B cell (primary cell): ENCODE data around the gene TPRG1L. TPM values are rescaled to one million over a fixed set of nuclear protein-coding genes. Genes with fewer than 3 reads are reported as not detected.

Experiments used
- polyA plus RNA-seq: library from polyadenylated mRNA; depleted of rRNA; stranded (reverse); fragments of >200 nt; gene quantifications from 2 replicates; pipeline ENCODE4 v1.2.3, GENCODE V29; 2012
- total RNA-seq, 2 donors: library from RNA; stranded (reverse); fragments of 120-200 nt in 1 of 2; gene quantifications; 1 replicate in 1 of 2; 2 replicates in 1 of 2; pipeline versions ENCODE4 v1.2.3 to v1.2.4, GENCODE V29; 2013 to 2022

Gene TPRG1L
- total and polyA plus RNA-seq, 2 donors (not counting 1 experiment from before 2014, with no cell fraction given) = 19.5 to 48.6 TPM

Other genes starting within 250 kb of the TPRG1L start
- 0.22 TPM in 1 of 2 replicates, not detected in the other for gene ARHGEF16, start 170.3 kb upstream of the TPRG1L start, total RNA-seq
- 0.13 TPM in 1 of 2 replicates, not detected in the other for gene ARHGEF16, start 170.3 kb upstream of the TPRG1L start, polyA plus RNA-seq
- gene MEGF6, start 13.5 kb upstream of the TPRG1L start, total RNA-seq = 75.4 and 77.3 TPM in 2 replicates
- gene MEGF6, start 13.5 kb upstream of the TPRG1L start, polyA plus RNA-seq = 43.2 and 60.8 TPM in 2 replicates
- 37.1 and 37.5 TPM in 2 replicates for gene WRAP73, start 25.1 kb downstream of the TPRG1L start, total RNA-seq
- gene WRAP73, start 25.1 kb downstream of the TPRG1L start, polyA plus RNA-seq = 68.5 and 74.3 TPM in 2 replicates
- 1.2 and 2.0 TPM in 2 replicates for gene TP73, start 27.5 kb downstream of the TPRG1L start, total RNA-seq
- 0.26 and 2.4 TPM in 2 replicates for gene TP73, start 27.5 kb downstream of the TPRG1L start, polyA plus RNA-seq
- not detected in 2 replicates for gene CCDC27, start 127.4 kb downstream of the TPRG1L start, total RNA-seq
- not detected in 2 replicates for gene CCDC27, start 127.4 kb downstream of the TPRG1L start, polyA plus RNA-seq
- 8.4 and 9.0 TPM in 2 replicates for gene SMIM1, start 147.7 kb downstream of the TPRG1L start, total RNA-seq
- 2.2 and 2.6 TPM in 2 replicates for gene SMIM1, start 147.7 kb downstream of the TPRG1L start, polyA plus RNA-seq
- gene LRRC47, start 171.5 kb downstream of the TPRG1L start, total RNA-seq = 48.2 and 49.7 TPM in 2 replicates
- gene LRRC47, start 171.5 kb downstream of the TPRG1L start, polyA plus RNA-seq = 16.7 and 25.2 TPM in 2 replicates
- 71.8 and 76.2 TPM in 2 replicates for gene CEP104, start 232.2 kb downstream of the TPRG1L start, total RNA-seq
- gene CEP104, start 232.2 kb downstream of the TPRG1L start, polyA plus RNA-seq = 24.3 and 27.7 TPM in 2 replicates
- 17.4 and 20.7 TPM in 2 replicates for gene DFFB, start 232.5 kb downstream of the TPRG1L start, total RNA-seq
- gene DFFB, start 232.5 kb downstream of the TPRG1L start, polyA plus RNA-seq = 14.0 and 21.4 TPM in 2 replicates